ENCODE measurements around the gene RUNDC3A.

- TF ChIP-seq CTCF (IDR thresholded peaks at IDR 0.05; ENCODE audit: low read length), result no peak
- TF ChIP-seq EZH2 (IDR thresholded peaks at IDR 0.05; ENCODE audit: borderline replicate concordance, low read length), result no peak
Measured at GRCh38 chr17:44272321-44272951, 36.0 kb upstream of the RUNDC3A start.

Measured in OCI-LY1 (cell line).